SK-N-SH (cell line): ENCODE results near the gene DCHS1. TPM values are rescaled to one million over a fixed set of nuclear protein-coding genes. Genes with fewer than 3 reads are reported as not detected.

Experiments used
- CTCF ChIA-PET: fragments of 300-600, 350-600 bp; formaldehyde crosslinking; extraction: SDS; loops from one replicate; lab custom pipeline; 2021; lab: Yijun Ruan, JAX
- POLR2A ChIA-PET: fragments of 350-600 bp; sonication (Branson Sonifier 250); formaldehyde crosslinking; extraction: SDS; loops from one replicate; lab custom pipeline; 2020; ENCODE audit warnings: antibody characterized with exemption, inconsistent platforms; lab: Yijun Ruan, JAX
- DNase-seq: peaks from one replicate; pipeline ENCODE4 v3.0.0; 2012
- H2AFZ ChIP-seq: fragments of 200-600 bp; sonication (generic); 2 replicates; pipeline ENCODE4 v1.8.1; 2016; ENCODE audit warnings: antibody characterized with exemption, mild to moderate bottlenecking, low read depth
- H3F3A ChIP-seq: fragments of 200-600 bp; sonication (generic); replicated peaks from 2 replicates; pipeline ENCODE3; 2016; ENCODE audit warnings: antibody characterized with exemption, mild to moderate bottlenecking; ENCODE audit not compliant: insufficient read depth
- H3K27ac ChIP-seq, 2 experiments: fragments of 200-500 bp in 1 of 2; fragments of 200-600 bp in 1 of 2; sonication (Bioruptor generic) in 1 of 2; sonication (generic), shearing (Covaris generic) in 1 of 2; 2 replicates each; pipeline versions ENCODE4 v1.5.1 to v1.6.1; 2014 to 2016; ENCODE audit warnings: low read depth in 2 of 2, inconsistent platforms in 1 of 2, low read length in 1 of 2, mild to moderate bottlenecking in 1 of 2, mixed read lengths in 1 of 2
- H3K27me3 ChIP-seq: fragments of 200-600 bp; sonication (generic), shearing (Covaris generic); 2 replicates; pipeline ENCODE4 v1.6.1; 2016; ENCODE audit warnings: mixed run types; ENCODE audit not compliant: insufficient read depth
- H3K36me3 ChIP-seq, 2 experiments: fragments of 200-500 bp in 1 of 2; fragments of 200-600 bp in 1 of 2; sonication (Bioruptor generic) in 1 of 2; sonication (generic) in 1 of 2; replicated peaks in 1 of 2; 2 replicates each; pipeline versions ENCODE3 to v1.5.1; 2014 to 2016; ENCODE audit warnings: low read length in 1 of 2, mild to moderate bottlenecking in 1 of 2; ENCODE audit not compliant: insufficient read depth in 2 of 2, control insufficient read depth in 1 of 2
- H3K4me1 ChIP-seq, 2 experiments: fragments of 200-500 bp in 1 of 2; fragments of 200-600 bp in 1 of 2; sonication (Bioruptor generic) in 1 of 2; sonication (generic), shearing (Covaris generic) in 1 of 2; 2 replicates each; pipeline versions ENCODE4 v1.5.1 to v1.6.1; 2014 to 2016; ENCODE audit warnings: low read depth in 1 of 2, low read length in 1 of 2, mixed run types in 1 of 2; ENCODE audit not compliant: insufficient read depth in 2 of 2, control insufficient read depth in 1 of 2
- H3K4me2 ChIP-seq: fragments of 200-600 bp; sonication (generic), shearing (Covaris generic); 2 replicates; pipeline ENCODE4 v1.6.1; 2017; ENCODE audit warnings: mixed run types
- H3K4me3 ChIP-seq, 2 experiments: fragments of 200-500 bp in 1 of 2; fragments of 200-600 bp in 1 of 2; sonication (Bioruptor generic) in 1 of 2; sonication (generic), shearing (Covaris generic) in 1 of 2; 2 replicates each; pipeline versions ENCODE4 v1.5.1 to v1.8.1; 2014 to 2016; ENCODE audit warnings: low read depth in 2 of 2, inconsistent platforms in 1 of 2, low read length in 1 of 2, mild to moderate bottlenecking in 1 of 2, mixed read lengths in 1 of 2, moderate library complexity in 1 of 2
- H3K79me2 ChIP-seq: fragments of 200-600 bp; sonication (generic); 2 replicates; pipeline ENCODE4 v1.8.1; 2017; ENCODE audit warnings: mild to moderate bottlenecking; ENCODE audit not compliant: insufficient read depth
- H3K9ac ChIP-seq: fragments of 200-600 bp; sonication (generic); 2 replicates; pipeline ENCODE4 v1.6.1; 2017; ENCODE audit warnings: mixed run types
- H3K9me2 ChIP-seq: fragments of 200-600 bp; sonication (generic); 2 replicates; pipeline ENCODE4 v1.6.1; 2017; ENCODE audit warnings: mixed run types
- H3K9me3 ChIP-seq: fragments of 200-600 bp; sonication (generic); 2 replicates; pipeline ENCODE4 v1.6.1; 2017; ENCODE audit warnings: mixed run types, mild to moderate bottlenecking, moderate library complexity
- H4K20me1 ChIP-seq: fragments of 200-600 bp; sonication (generic); 2 replicates; pipeline ENCODE4 v1.6.1; 2017; ENCODE audit warnings: mild to moderate bottlenecking, mixed run types; ENCODE audit not compliant: insufficient read depth
- GATA2 ChIP-seq: sonication (generic); formaldehyde crosslinking; IDR thresholded peaks from 2 replicates; pipeline ENCODE4 v1.5.0; 2020; ENCODE audit warnings: mild to moderate bottlenecking, missing genetic modification reagents
- MXI1 ChIP-seq: IDR thresholded peaks from 2 replicates; pipeline ENCODE4 v1.6.1; 2012; ENCODE audit warnings: mild to moderate bottlenecking, low read depth, low read length, improper control_type of control experiment
- NRF1 ChIP-seq: IDR thresholded peaks from 2 replicates; pipeline ENCODE4 v1.6.1; 2012; ENCODE audit warnings: low read depth, mild to moderate bottlenecking, low read length
- RAD21 ChIP-seq: IDR thresholded peaks from 2 replicates; pipeline ENCODE4 v1.6.1; 2012; ENCODE audit warnings: mild to moderate bottlenecking, low read length
- WGBS: methylation state at CpG from one replicate; pipeline ENCODE4 v1.1.6; 2017; ENCODE audit warnings: low lambda C conversion rate; 5-methylcytosine and 5-hydroxymethylcytosine counted together
- polyA plus RNA-seq, 3 experiments: library from polyadenylated mRNA; depleted of rRNA; stranded (reverse); fragments of >200 nt; gene quantifications; 2 replicates each; pipeline ENCODE4 v1.2.3, GENCODE V29; 2012
- TF ChIP-seq, protein P1 (sequence below): IDR thresholded peaks from 2 replicates; pipeline ENCODE4 v1.4.0; 2012; ENCODE audit warnings: low read depth, borderline replicate concordance
- TF ChIP-seq, protein P2 (sequence below): fragments of 200-600 bp; sonication (generic); IDR thresholded peaks from 2 replicates; pipeline ENCODE4 v1.6.1; 2017; ENCODE audit warnings: antibody characterized with exemption, mild to moderate bottlenecking, moderate library complexity
- TF ChIP-seq, protein P3 (sequence below): IDR thresholded peaks from 2 replicates; pipeline ENCODE4 v1.4.0; 2012; ENCODE audit warnings: low read depth, borderline replicate concordance

The DCHS1 gene
- polyA plus RNA-seq, 1 of the 3 experiments (the other 2 are of a cell fraction), result 5.7 TPM

DNA sequence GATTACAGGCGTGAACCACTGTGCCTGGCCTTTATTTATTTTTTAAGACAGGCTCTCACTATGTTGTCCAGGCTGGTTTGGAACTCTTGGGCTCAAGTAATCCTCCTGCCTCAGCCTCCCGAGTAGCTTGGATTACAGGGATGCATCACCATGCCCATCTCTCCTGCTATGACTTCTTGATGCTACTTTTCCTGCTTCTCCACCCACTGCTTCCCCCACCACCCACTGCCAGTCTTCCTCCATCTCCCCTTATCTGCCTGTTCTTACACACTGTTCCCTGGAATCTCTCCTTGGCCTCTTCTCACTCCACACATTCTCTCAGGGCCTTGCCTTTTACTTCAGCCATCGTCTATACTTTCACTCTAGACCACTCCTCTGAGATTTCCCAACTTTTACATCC, 19.1 kb downstream of the DCHS1 start:
- Histone ChIP-seq H3K27ac (no peak overlapping the region), H3K9ac (no peak overlapping the region), H3K9me3 (no peaks in the 10 kb centered on the region), H3K4me1 (peaks cover 0 to 20% of the 10 kb centered on the region in 2 experiments; a peak in 1 of 4 replicates), H4K20me1 (no peaks in the 10 kb centered on the region), H3F3A (no peaks in the 10 kb centered on the region), H3K79me2 (no peaks in the 10 kb centered on the region), H3K27me3 (no peaks in the 10 kb centered on the region), H3K9me2 (no peaks in the 10 kb centered on the region), H2AFZ (no peak overlapping the region), H3K4me2 (no peak overlapping the region), H3K4me3 (no peak overlapping the region), H3K36me3 (peaks cover 0 to 5% of the 10 kb centered on the region in 2 experiments)
- POLR2A ChIA-PET, result no interaction called here
- 75% methylated on average over 3 of the region's 3 CpGs for WGBS
- CTCF ChIA-PET, result interaction anchor here (1.0 kb wide), 1 partner anchor 69 kb away, joined by 3 read pairs; no protein-coding TSS in a partner anchor
- no peak for TF ChIP-seq MXI1
- DNase-seq, result no peak

DNA sequence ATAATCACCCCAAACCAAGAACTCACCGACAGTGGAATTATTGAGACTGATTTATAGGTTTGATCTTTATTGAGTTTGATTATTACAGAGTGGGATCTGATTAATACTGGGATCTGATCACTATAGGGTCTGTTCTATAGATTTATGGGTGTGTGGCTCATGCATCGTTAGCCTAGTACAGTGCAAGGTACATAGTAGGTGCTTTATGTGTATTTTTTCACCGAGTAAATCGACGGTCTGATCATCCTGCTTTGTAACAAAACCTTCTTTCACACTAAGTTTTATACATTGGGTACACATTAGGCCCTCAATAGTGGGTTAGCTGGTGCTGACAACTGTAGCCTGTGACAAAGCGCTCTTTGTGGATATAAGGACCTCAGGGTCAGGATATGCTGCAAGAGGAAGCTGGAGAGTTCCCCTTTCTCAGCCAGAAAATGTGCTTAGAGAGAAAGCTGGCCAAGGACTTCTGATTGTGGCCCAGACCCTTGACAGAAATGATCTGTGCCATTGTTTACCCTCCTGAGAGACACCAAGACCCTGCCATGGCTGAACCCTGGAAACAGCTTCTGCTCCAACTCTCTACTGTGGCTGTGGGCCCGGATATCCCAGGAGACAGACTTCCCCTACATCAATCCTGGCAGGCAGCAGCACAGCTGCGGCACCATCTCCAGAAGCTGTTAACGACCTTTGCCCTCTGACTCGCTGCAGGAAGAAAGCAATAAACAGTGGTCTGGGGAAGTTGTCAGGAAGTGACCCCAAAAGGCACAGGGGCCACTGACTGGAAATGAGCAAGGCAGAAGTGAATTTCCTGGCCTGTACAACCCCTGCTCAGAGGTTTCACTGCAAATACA, 20.3 kb downstream of the DCHS1 start:
- DNase-seq, result no peak
- ChIA-PET POLR2A (no interaction called here), CTCF (interaction anchor here (0.7 to 1.0 kb wide), 2 partner anchors 23 to 71 kb away, joined by 3 read pairs; partner anchors contain the start of gene TAF10)
- H3F3A ChIP-seq, result no peaks in the 10 kb centered on the region
- H3K27me3 ChIP-seq, result no peaks in the 10 kb centered on the region
- no peak overlapping the region for H3K4me2 ChIP-seq
- H3K9me3 ChIP-seq, result no peaks in the 10 kb centered on the region
- no peaks in the 10 kb centered on the region for H4K20me1 ChIP-seq
- H3K27ac ChIP-seq, result no peak overlapping the region
- H2AFZ ChIP-seq, result no peak overlapping the region
- no peak overlapping the region for H3K4me3 ChIP-seq
- H3K4me1 ChIP-seq, result peaks cover 0 to 20% of the 10 kb centered on the region in 2 experiments; a peak in 1 of 4 replicates
- H3K79me2 ChIP-seq, result no peaks in the 10 kb centered on the region
- H3K36me3 ChIP-seq, result peaks cover 0 to 8% of the 10 kb centered on the region in 2 experiments
- H3K9me2 ChIP-seq, result no peaks in the 10 kb centered on the region
- no peak overlapping the region for H3K9ac ChIP-seq
- WGBS, result 83% methylated on average over 10 of the region's 10 CpGs
- TF ChIP-seq, protein P1, sequence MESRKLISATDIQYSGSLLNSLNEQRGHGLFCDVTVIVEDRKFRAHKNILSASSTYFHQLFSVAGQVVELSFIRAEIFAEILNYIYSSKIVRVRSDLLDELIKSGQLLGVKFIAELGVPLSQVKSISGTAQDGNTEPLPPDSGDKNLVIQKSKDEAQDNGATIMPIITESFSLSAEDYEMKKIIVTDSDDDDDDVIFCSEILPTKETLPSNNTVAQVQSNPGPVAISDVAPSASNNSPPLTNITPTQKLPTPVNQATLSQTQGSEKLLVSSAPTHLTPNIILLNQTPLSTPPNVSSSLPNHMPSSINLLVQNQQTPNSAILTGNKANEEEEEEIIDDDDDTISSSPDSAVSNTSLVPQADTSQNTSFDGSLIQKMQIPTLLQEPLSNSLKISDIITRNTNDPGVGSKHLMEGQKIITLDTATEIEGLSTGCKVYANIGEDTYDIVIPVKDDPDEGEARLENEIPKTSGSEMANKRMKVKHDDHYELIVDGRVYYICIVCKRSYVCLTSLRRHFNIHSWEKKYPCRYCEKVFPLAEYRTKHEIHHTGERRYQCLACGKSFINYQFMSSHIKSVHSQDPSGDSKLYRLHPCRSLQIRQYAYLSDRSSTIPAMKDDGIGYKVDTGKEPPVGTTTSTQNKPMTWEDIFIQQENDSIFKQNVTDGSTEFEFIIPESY, result no peak
- no peak for TF ChIP-seq RAD21

DNA sequence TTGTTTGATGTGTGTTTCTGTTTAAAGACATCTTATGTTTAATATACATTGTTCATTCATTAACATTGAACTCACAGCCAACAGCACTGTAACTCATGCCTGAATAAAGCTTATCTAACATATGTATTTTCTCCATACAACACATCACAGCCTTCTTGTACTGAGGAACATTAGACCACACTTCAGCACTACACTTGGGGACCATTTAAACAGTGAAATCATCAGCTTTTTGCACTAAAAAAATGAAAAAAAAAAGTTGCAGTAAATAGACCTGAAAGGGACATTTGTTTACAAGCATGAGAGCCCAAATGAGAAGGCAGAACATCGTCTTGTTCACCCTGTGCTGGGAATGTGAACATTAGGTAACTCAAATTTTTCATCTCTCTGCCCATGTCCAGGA, 21.1 kb downstream of the DCHS1 start:
- H3K4me2 ChIP-seq, result no peak overlapping the region

More for the DNA sequence above, 21.1 kb downstream of the DCHS1 start:
- H3K27me3 ChIP-seq, result no peaks in the 10 kb centered on the region
- peaks cover 0 to 13% of the 10 kb centered on the region in 2 experiments; a peak in 1 of 4 replicates for H3K4me1 ChIP-seq
- H3F3A ChIP-seq, result no peaks in the 10 kb centered on the region
- H3K27ac ChIP-seq, result no peak overlapping the region
- DNase-seq, result no peak
- H4K20me1 ChIP-seq, result no peaks in the 10 kb centered on the region
- H3K9me2 ChIP-seq, result no peaks in the 10 kb centered on the region
- H3K9ac ChIP-seq, result no peak overlapping the region
- H3K4me3 ChIP-seq, result no peak overlapping the region
- WGBS, result 58% methylated on average over 1 of the region's 1 CpG
- TF ChIP-seq, protein P1, result no peak
- TF ChIP-seq, protein P2, sequence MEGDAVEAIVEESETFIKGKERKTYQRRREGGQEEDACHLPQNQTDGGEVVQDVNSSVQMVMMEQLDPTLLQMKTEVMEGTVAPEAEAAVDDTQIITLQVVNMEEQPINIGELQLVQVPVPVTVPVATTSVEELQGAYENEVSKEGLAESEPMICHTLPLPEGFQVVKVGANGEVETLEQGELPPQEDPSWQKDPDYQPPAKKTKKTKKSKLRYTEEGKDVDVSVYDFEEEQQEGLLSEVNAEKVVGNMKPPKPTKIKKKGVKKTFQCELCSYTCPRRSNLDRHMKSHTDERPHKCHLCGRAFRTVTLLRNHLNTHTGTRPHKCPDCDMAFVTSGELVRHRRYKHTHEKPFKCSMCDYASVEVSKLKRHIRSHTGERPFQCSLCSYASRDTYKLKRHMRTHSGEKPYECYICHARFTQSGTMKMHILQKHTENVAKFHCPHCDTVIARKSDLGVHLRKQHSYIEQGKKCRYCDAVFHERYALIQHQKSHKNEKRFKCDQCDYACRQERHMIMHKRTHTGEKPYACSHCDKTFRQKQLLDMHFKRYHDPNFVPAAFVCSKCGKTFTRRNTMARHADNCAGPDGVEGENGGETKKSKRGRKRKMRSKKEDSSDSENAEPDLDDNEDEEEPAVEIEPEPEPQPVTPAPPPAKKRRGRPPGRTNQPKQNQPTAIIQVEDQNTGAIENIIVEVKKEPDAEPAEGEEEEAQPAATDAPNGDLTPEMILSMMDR, result no peak
- no peak for TF ChIP-seq NRF1
- no peak for TF ChIP-seq GATA2
- TF ChIP-seq, protein P3, sequence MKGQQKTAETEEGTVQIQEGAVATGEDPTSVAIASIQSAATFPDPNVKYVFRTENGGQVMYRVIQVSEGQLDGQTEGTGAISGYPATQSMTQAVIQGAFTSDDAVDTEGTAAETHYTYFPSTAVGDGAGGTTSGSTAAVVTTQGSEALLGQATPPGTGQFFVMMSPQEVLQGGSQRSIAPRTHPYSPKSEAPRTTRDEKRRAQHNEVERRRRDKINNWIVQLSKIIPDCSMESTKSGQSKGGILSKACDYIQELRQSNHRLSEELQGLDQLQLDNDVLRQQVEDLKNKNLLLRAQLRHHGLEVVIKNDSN, result no peak
- no peaks in the 10 kb centered on the region for H3K79me2 ChIP-seq
- POLR2A ChIA-PET, result no interaction called here
- CTCF ChIA-PET, result interaction anchor here (1.8 kb wide), 1 partner anchor 103 kb away, joined by 6 read pairs; no protein-coding TSS in a partner anchor
- no peak overlapping the region for H2AFZ ChIP-seq
- H3K36me3 ChIP-seq, result peaks cover 0 to 9% of the 10 kb centered on the region in 2 experiments
- no peaks in the 10 kb centered on the region for H3K9me3 ChIP-seq
